Mesenteric fat pad (tissue), 1 donor: Measurements from ENCODE around the gene PNPLA1. TPM values are rescaled to one million over a fixed set of nuclear protein-coding genes. Genes with fewer than 3 reads are reported as not detected.
A peak's percentile ranks its signal among the peaks of the same experiment; 100 is the strongest.
"Not testable (repeated sequence)": the region's sequence is repeated elsewhere in the genome, so short reads cannot be mapped to it uniquely, and the experiment has no call there.

ENCODE experiments used
- DNase-seq: peaks from one replicate; pipeline ENCODE4 v3.0.0-alpha.2; 2020; ENCODE audit warnings: low spot score
- total RNA-seq: library from RNA; stranded (reverse); fragmentation: NEBNext Ultra II Directional; extraction: Animal tissue kit (Norgen Biotek cat#: 25700); gene quantifications from one replicate; pipeline ENCODE4 v1.2.1, GENCODE V29; 2021
- donor health status: DM: yes; HTN: yes; CAD: no.

Gene PNPLA1
- total RNA-seq, 1 donor from 2014 or later, result 0.32 TPM

- peak; percentile 12 for DNase-seq
These were observed 65.1 kb downstream of the PNPLA1 start for GRCh38 chr6:36334832-36335459.

GRCh38 chr6:36335465-36336207 is 65.8 kb downstream of the PNPLA1 start:
- peak; percentile 30 for DNase-seq

DNA sequence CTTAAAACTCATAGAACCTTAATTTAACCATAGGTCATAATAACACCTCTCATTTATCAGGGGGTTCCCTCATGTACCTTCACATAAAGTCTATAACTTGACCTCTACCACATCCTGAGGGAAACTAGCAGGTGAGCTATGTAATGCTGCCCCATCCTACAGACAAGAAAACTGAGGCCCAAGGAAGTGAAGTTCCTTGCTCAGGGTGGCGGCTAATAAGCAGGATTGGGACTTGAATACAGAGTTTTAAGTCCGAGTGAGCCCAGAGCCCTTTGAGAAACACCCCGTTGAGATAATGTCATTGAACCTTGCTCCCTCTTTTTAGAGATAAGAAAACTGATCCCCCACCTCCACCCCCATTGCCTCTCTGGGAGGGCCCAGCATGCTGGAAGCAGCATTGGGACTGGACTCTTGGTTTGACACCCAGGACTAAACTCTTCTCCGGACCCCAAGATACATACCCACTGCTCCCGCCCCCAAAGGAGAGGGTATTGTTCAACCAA is 66.4 kb downstream of the PNPLA1 start:
- peak; percentile 30 for DNase-seq

- peak; percentile 71 for DNase-seq
These were observed 67.0 kb downstream of the PNPLA1 start, which contains the start of gene BNIP5 for GRCh38 chr6:36336779-36337241. TSS of gene BNIP5 (minus strand) at chr6:36336888. CDS start at chr6:36330690, 6,198 bp downstream.

GRCh38 chr6:36337814-36338213 is 68.0 kb downstream of the PNPLA1 start:
- DNase-seq, result peak; percentile 0

DNA sequence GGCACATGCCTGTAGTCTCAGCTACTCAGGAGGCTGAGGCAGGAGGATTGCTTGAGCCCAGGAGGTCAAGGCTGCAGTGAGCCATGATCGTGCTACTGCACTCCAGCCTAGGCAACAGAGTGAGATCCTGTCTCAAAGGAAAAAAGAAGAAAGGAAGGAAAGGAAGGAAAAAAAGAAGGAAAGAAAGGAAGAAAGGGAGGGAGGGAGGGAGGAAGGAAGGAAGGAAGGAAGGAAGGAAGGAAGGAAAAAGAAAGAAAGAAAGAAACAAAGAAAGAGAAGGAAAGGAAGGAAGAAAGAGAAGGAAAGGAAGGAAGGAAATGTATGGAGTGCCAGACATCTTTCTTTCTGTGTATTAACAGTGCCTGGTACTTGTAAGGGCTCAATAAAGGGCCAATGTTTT is 68.4 kb downstream of the PNPLA1 start:
- DNase-seq, result not testable (repeated sequence)

GRCh38 chr6:36339146-36339545 is 69.3 kb downstream of the PNPLA1 start:
- no peak for DNase-seq

DNA sequence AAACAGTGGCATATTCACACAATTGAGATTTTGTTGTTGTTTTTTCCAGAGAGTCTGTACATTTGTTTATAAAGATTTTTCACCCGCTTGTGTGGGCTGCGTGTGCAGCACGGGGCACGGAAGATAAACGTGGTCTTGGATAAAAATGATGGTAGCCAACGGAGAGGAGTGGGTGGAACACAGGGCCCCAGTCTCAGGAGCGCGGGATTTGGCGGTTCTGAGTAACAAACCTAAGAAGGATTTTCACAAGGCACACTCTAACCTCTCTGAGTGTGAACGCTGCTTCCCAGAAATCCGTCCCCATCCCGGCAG is 70.4 kb downstream of the PNPLA1 start:
- DNase-seq, result no peak

GRCh38 chr6:36340618-36341454 is 71.0 kb downstream of the PNPLA1 start:
- DNase-seq, result no peak

DNA sequence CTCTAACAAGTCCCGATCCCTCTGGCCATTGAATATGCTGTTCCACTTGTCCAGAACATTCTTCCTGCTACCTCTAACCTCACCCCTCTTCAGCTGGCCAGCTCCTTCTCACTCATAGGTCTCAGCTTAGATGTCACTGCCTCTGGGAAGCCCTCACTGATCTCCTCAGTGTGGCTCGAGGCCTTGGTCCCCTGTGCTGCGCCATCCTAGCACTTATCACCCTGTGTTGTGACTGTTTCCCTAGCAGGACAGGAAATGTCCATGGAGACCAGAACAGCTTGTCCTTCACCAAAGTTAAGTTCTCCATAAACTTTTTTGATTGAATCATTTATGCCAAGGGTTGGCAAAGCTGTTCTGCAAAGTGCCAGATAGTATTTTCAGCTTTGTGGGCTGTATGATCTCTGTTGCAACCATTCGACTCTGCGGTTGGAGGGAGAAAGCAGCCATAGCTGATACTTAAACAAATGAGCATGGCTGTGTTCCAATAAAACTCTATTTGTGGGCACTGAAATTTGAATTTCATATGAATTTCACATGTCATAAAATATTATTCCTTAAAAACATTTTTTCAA is 73.3 kb downstream of the PNPLA1 start:
- DNase-seq, result no peak

- no peak for DNase-seq
These were observed 76.0 kb downstream of the PNPLA1 start for GRCh38 chr6:36345681-36346466.

DNA sequence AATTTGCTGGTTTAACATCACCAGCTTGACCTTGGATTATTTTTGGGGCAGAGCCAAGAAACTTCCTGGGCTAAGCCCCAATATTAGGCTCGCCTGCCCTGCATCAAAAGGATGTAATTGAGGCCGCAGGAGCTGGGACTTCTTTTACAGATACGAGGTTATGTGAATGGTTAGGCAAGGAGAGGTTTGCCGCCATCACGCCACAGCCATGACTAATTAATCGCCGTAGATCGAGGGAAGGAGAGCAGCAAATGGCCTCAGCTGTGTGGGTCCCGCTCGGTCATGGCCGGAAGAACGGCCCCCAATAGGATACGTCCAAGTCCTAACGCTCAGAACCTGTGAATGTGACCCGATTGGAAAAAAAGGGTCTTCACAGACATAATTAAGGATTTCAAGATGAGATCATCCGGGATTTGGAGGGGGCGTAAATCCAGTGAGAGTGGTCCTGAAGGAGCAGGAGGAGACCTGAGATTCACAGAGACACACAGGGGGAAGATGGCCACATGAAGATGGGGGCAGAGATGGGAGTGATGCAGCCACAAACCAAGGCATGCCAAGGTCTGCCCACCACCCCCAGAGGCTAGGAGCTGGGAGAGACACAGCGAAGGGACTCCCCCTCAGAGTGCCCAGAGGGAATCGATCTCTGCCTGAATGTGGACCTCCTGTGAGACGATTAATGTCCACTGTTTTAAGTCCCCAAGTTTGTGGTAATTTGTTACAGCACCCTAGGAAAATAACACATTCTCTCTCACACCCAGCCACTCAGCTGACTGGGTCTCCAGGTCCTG is 76.8 kb downstream of the PNPLA1 start:
- DNase-seq, result no peak

DNA sequence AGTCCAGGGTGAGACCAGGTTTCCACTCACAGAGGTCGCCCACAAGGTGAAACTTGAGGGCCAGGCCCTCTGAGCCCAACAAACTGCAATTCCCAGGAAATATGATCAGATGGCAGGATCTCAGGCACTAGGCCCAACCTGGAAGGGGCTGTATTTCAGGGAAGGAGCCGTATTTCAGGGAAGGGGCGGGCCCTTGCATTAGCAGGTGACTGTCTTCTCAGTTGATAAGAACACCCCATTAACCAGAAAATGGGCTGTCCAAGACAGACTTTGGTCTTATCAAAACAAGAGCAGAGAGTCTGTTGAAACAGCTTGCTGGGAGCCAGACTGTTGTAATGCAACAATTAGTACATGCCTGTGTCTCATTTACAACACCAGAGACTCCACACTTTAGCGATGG is 77.8 kb downstream of the PNPLA1 start:
- no peak for DNase-seq

GRCh38 chr6:36349240-36349639 is 79.4 kb downstream of the PNPLA1 start:
- DNase-seq, result no peak

DNA sequence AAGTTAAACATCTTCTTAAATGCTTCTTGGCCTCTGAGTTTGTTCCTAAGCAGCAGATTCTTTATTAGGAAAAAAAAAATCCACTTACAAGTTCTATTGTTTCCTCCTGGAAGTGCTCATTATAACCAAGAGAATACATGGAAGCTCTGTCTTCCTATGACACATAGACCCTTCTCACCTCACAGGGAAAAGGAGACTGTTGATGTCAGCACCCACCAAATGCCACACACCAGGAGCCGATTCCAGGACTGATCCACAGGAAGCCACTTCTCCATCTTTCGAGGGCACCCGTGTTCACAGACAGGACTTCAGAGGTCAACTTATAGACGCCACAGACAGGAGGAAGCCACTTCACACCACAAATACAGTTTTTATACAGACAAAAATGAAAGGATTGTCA is 80.2 kb downstream of the PNPLA1 start:
- no peak for DNase-seq

DNA sequence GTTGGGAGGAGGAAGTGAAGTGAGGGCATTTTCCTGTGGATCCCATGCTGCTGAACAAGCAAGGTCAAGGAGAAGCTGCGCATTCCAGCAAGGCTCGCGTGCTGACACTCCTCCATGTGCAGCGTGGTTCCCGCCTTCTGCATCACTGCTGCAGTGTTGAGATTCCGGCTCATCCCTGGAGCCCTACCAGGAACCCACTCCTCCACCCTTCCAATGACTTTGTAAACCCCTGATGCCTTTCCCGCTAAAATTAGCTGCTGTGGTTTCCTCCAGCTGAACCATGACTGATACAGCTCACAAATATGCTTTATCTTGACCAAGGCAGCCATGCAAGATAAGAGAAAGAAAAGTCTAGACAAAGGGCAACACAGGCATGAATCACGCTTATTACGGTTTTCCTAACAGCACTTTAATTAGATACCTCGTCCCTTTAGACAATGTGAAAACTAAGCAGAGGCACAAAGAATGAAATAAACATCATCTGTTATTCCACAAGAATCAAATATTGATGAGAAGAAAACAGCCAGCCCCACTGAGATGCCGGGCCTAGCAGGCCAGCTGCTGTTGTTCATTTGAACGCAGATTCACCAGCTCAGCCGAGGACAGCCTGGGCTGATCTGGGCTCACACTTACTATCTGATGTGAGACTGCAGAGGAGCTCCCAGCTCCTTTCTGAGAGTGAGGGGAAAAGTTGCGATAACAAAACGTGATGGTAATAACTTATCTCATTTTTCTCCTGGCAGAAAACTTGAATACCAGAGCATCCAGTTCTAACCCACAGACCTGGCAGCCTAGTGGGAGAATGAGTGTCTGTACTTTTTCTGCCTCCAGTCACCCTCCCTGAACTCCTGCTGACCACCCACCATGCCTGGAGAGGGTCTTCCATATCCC is 81.1 kb downstream of the PNPLA1 start:
- no peak for DNase-seq

- no peak for DNase-seq
These were observed 82.8 kb downstream of the PNPLA1 start for GRCh38 chr6:36352477-36353157.

- no peak for DNase-seq
These were observed 83.6 kb downstream of the PNPLA1 start for GRCh38 chr6:36353411-36353915.
